Colon (tissue), 2 donors: Measurements from ENCODE around the gene ALG8.
"Not testable (repeated sequence)": the region's sequence is repeated elsewhere in the genome, so short reads cannot be mapped to it uniquely, and the experiment has no call there.

Experiments used
- FAIRE-seq: peaks from 2 replicates; lab custom pipeline; 2012; peaks lifted over from hg19 to GRCh38; lab: Jason Lieb, UNC
- donor health status: control.
- donor health status: control.

The ALG8 gene

GRCh38 chr11:78139422-78140391, at the start of gene ALG8:
TSS of gene ALG8 (minus strand) at chr11:78139626. CDS start at chr11:78139588, 38 bp downstream.
- FAIRE-seq: no peak

DNA sequence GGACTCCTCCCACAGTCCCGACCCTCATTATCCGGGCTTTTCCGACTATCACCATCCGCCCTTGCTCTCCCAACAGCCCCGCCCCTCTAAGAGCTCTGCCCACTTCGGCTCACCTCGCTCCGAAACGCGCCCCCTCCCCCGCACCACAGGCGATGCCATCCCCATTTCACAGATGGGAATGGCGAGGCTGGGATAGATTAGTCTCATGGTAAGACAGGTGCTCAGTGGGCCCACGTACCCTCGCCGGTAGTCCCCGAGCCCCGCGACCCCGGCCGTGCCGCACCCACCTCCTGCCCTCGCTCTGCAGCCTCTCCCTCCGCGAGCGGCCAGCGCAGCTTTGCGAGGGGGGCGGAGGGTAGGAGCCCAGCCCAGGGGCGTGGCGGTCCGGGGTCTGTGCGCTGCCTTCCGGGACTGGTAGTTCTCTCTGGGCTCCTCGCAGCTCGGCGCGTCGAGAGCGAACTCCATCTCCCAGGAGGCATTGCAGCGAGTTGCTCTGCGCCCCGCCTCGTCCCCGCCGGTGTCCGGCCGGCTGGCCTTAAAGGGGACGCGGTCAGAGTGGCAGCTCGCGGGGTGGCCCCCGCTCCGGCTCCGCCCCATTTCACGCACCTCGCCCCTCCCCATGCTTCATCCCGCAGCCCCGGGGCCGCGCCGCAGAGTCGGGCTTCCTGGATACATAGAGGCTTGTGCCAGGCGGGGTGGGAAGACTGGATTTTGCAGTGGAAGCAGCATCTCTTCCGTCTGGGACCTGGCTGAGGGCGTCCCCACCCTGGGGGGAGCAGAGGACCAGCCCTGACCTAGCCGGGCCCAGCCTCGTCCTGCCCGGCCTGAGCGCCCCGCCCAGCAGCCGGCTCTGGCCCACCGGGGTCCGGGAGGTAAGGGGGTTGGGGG, 49.1 kb upstream of the ALG8 start, which contains the start of the genes KCTD21 and USP35:
Gene KCTD21 (minus strand): TSS at position 341 of the 888 bp plus-strand sequence. CDS start 14,072 bp downstream, outside the sequence.
Gene USP35 (plus strand): TSS at position 634 of the 888 bp plus-strand sequence. CDS start 7,327 bp downstream, outside the sequence.
- FAIRE-seq: no peak

- no peak for FAIRE-seq
Measured at GRCh38 chr11:78187366-78188285, 48.2 kb upstream of the ALG8 start.

DNA sequence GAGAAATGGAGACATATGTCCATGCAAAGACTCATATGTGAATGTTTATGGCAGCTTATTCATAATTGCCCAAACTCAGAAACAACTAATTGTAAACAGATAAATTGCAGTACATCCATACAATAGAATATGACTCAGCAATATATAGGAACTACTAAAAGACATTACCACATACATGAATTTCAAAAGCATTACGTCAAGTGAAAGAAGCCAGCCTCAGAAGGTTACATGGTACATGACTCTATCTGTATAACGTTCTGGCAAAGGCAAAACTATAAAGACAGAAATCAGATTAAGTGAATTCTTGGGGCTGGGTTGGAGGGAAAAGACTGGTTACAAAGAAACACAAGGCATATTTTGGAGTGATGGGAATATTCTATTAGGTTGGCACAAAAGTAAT, 41.8 kb upstream of the ALG8 start:
- FAIRE-seq: no peak

DNA sequence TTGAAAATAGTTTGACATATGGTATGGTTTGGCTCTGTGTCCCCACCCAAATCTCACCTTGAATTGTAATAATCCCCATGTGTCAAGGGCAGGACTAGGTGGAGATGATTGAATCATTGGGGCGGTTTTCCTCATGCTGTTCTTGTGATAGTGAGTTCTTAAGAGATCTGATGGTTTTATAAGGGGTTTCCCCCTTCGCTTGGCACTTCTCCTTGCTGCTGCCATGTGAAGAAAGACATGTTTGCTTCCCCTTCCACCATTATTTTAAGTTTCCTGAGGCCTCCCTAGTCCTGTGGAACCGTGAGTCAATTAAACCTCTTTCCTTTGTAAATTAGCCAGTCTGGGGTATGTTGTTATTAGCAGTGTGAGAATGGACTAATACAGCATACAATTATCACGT, 41.3 kb upstream of the ALG8 start:
- no peak for FAIRE-seq

GRCh38 chr11:78179459-78180071, 40.1 kb upstream of the ALG8 start:
- FAIRE-seq: no peak

- FAIRE-seq: no peak
Measured at GRCh38 chr11:78177216-78177615, 37.8 kb upstream of the ALG8 start.

DNA sequence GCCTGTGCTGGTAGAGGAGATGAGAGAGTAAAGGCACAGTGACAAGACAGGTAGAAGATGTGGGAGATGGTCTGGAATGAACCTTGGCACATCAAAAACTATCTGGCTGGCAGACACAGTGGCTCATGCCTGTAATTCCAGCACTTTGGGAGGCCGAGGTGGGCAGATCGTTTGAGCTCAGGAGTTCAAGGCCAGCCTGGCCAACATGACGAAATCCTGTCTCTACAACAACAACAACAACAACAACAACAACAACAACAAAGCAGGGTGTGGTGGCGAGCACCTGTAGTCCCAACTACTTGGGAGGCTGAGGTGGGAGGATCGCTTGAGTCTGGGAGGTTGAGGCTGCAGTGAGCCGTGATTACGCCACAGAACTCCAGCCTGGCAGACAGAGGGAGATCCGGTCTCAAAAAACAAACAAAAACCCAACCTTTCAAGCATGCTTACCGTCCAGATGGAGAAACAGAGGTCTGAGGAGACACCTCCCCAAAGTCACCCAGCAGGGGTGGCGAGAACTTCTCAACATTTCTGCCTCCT, 37.2 kb upstream of the ALG8 start:
- FAIRE-seq: no peak

GRCh38 chr11:78175862-78176261, 36.4 kb upstream of the ALG8 start:
- FAIRE-seq: not testable (repeated sequence)

DNA sequence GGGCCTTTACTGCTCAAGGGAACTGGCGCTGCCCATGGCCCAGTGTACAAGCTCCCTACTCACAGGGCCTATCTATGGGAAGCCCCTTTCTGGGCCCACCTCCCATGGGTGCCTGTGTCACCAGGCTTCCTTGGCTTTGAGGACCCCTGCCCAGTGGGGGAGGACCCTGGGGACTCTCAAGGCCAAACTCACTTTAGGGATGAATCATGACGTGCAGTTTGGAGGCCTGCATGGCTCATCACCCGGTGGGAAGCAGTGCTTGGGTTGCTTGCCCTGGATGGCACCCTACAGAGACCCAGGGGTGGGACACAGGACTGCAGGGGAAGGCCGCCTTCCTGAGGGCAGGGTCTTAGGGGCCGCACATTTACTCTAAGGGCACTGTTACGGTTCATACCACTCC, 32.5 kb upstream of the ALG8 start:
- FAIRE-seq: no peak

GRCh38 chr11:78170874-78171549, 31.6 kb upstream of the ALG8 start:
- no peak for FAIRE-seq

GRCh38 chr11:78170413-78170812, 31.0 kb upstream of the ALG8 start:
- no peak for FAIRE-seq

- no peak for FAIRE-seq
Measured at GRCh38 chr11:78168539-78169477, 29.4 kb upstream of the ALG8 start.

DNA sequence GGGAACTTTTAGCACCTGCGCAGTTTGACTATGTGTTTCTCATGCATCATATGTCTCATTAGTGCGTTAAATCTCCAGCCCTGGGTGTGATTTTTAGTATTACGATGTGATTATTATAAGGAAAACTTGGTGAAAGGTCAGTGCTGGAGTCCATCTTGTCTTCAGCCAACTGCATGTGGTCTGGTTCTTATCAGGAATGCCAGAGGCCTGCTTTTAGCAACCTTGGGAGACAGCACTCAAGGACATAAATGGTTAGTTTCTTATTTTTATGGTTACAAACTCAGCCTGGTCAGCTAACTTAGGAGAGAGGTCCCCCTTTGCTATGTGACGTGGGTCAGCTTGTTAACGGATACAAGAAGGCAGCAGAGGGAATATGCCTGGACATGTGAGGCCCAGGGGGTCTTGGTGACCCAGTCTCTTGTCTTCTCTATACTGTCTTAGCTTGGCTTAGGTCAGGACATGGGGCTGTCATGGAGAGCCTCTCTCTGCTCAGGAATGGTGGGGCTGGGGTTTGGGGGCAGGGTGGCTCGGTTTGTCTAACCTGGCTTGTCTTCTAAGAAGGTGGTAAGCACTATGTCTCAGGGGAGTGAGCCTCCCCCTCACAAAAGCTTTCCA, 27.5 kb upstream of the ALG8 start:
- FAIRE-seq: no peak

DNA sequence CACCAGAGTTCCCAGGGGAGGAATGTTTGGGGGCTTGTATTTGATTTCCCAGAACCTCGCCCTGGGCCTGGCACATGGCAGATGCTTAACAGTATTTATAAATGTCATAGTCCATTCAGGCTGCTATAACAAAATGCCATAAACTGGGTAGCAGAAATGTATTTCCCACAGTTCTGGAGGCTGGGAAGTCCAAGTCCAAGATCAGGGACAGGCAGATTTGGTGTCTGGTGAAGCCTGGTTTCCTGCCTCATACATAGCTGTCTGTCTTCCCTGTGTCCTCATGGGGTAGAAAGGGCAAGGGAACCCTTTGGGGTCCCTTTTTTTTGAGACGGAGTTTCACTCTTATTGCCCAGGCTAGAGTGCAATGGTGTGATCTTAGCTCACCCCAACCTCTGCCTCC, 25.0 kb upstream of the ALG8 start:
- FAIRE-seq: no peak

GRCh38 chr11:78163828-78164227, 24.4 kb upstream of the ALG8 start:
- no peak for FAIRE-seq

DNA sequence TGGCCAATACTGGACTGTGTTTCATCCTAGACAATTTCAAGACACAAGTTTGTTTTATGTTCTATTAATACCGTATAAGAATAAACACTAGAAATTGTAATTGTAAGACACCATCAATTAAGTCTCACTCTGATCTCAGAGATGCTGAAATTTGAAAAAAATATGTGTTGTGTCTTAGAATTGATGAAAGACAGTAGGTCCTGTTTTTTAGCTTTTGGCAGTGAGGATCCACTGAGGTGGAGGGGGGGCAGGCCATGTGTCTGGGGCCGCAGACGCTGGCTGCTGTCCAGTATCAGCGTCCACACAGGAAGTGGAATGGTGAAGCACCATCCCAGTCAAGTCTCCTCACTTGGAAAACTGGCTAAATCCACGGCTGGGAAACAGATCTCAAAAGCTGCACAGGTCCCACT, 22.5 kb upstream of the ALG8 start:
- FAIRE-seq: no peak

DNA sequence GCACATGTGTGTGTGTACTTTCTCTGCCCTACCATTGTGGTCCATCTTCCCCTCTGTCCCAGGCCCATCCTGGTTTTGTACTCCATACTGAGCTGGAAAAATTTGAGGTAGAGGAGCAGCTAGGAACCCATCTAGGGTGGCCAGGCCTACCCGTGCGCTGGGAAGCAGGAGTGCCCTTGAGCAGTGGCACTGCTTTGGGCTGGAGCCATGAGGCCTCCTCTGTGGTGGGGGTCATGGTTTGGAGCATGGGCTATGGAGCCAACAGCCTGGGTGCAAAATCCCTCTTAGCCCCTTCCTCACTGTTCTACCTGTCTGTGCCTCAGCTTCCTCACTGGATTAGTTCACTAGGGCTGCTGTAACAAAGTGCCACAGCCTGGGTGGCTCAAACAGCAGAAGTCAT, 21.9 kb upstream of the ALG8 start:
- no peak for FAIRE-seq

GRCh38 chr11:78160557-78160956, 21.1 kb upstream of the ALG8 start:
- FAIRE-seq: no peak
